COR-L47 (cell line): Measurements from ENCODE around the gene PPFIA1.
"Not testable (repeated sequence)": the region's sequence is repeated elsewhere in the genome, so short reads cannot be mapped to it uniquely, and the experiment has no call there.

Experiments
- DNase-seq: peaks from one replicate; lab custom pipeline; 2025; lab: John Stamatoyannopoulos, UW

The PPFIA1 gene

GRCh38 chr11:70251659-70252321 lies 18.7 kb upstream of the PPFIA1 start:
- no peak for DNase-seq

GRCh38 chr11:70252844-70253243 lies 17.6 kb upstream of the PPFIA1 start:
- no peak for DNase-seq

GRCh38 chr11:70255477-70256116 lies 14.9 kb upstream of the PPFIA1 start:
- DNase-seq: no peak

- DNase-seq: not testable (repeated sequence)
Measured at GRCh38 chr11:70259077-70259476, 11.4 kb upstream of the PPFIA1 start.

- DNase-seq: no peak
Measured at GRCh38 chr11:70262951-70263350, 7.5 kb upstream of the PPFIA1 start.

GRCh38 chr11:70263363-70263762 lies 7.1 kb upstream of the PPFIA1 start:
- DNase-seq: no peak

- DNase-seq: no peak
Measured at GRCh38 chr11:70265341-70265740, 5.1 kb upstream of the PPFIA1 start.

GRCh38 chr11:70267405-70267950 lies 3.0 kb upstream of the PPFIA1 start:
- no peak for DNase-seq

GRCh38 chr11:70268526-70268925 lies 2.0 kb upstream of the PPFIA1 start:
- no peak for DNase-seq

- DNase-seq: peak; percentile 5
Measured at GRCh38 chr11:70270877-70271648, 573 bp downstream of the PPFIA1 start.

GRCh38 chr11:70271649-70271953 lies 1.1 kb downstream of the PPFIA1 start:
- no peak for DNase-seq

GRCh38 chr11:70272009-70272408 lies 1.5 kb downstream of the PPFIA1 start:
- no peak for DNase-seq

- DNase-seq: no peak
Measured at GRCh38 chr11:70278994-70279393, 8.5 kb downstream of the PPFIA1 start.

GRCh38 chr11:70281156-70281609 lies 10.7 kb downstream of the PPFIA1 start:
- DNase-seq: no peak

GRCh38 chr11:70282012-70282411 lies 11.5 kb downstream of the PPFIA1 start:
- no peak for DNase-seq

GRCh38 chr11:70288721-70289120 lies 18.2 kb downstream of the PPFIA1 start:
- no peak for DNase-seq

GRCh38 chr11:70289582-70289981 lies 19.1 kb downstream of the PPFIA1 start:
- no peak for DNase-seq

- DNase-seq: no peak
Measured at GRCh38 chr11:70290361-70291065, 20.0 kb downstream of the PPFIA1 start.

GRCh38 chr11:70292166-70292565 lies 21.7 kb downstream of the PPFIA1 start:
- no peak for DNase-seq

- DNase-seq: no peak
Measured at GRCh38 chr11:70292863-70293262, 22.4 kb downstream of the PPFIA1 start.

GRCh38 chr11:70295166-70295565 lies 24.7 kb downstream of the PPFIA1 start:
- DNase-seq: not testable (repeated sequence)

GRCh38 chr11:70296681-70297080 lies 26.2 kb downstream of the PPFIA1 start:
- no peak for DNase-seq
